Measurements from ENCODE around the gene ADAM17.

ADAM17 gene

GRCh38 chr2:9548506-9548905 is 7.1 kb downstream of the ADAM17 start:
- Histone ChIP-seq H3K4me1 (ENCODE audit: control insufficient read depth in 1 of 2, insufficient read depth in 2 of 2, low read length in 2 of 2) (peaks cover 30 to 32% of the 10 kb centered on the region in 2 donors), H3K36me3 (ENCODE audit: control insufficient read depth in 1 of 2, insufficient read depth in 2 of 2, low read length in 2 of 2) (no peaks in the 10 kb centered on the region), H3K9ac (ENCODE audit: low read depth in 1 of 2, low read length in 2 of 2) (peak overlapping the region in 1 of 2 donors; percentile 0), H3K27me3 (ENCODE audit: control insufficient read depth in 1 of 2, insufficient read depth in 2 of 2, low read length in 2 of 2) (no peaks in the 10 kb centered on the region), H3K9me3 (ENCODE audit: control insufficient read depth in 1 of 2, low read length in 2 of 2) (no peaks in the 10 kb centered on the region), H3K4me3 (ENCODE audit: low read depth in 1 of 2, low read length in 2 of 2) (no peak overlapping the region), H3K27ac (ENCODE audit: low read depth, low read length) (no peak overlapping the region)

GRCh38 chr2:9547262-9547991 is 8.2 kb downstream of the ADAM17 start:
- no peaks in the 10 kb centered on the region for H3K36me3 ChIP-seq (ENCODE audit: control insufficient read depth in 1 of 2, insufficient read depth in 2 of 2, low read length in 2 of 2)
- no peak overlapping the region for H3K9ac ChIP-seq (ENCODE audit: low read depth in 1 of 2, low read length in 2 of 2)
- peaks cover 21 to 25% of the 10 kb centered on the region in 2 donors for H3K4me1 ChIP-seq (ENCODE audit: control insufficient read depth in 1 of 2, insufficient read depth in 2 of 2, low read length in 2 of 2)
- H3K27me3 ChIP-seq (ENCODE audit: control insufficient read depth in 1 of 2, insufficient read depth in 2 of 2, low read length in 2 of 2), result no peaks in the 10 kb centered on the region
- H3K4me3 ChIP-seq (ENCODE audit: low read depth in 1 of 2, low read length in 2 of 2), result no peak overlapping the region
- no peak overlapping the region for H3K27ac ChIP-seq (ENCODE audit: low read depth, low read length)
- no peaks in the 10 kb centered on the region for H3K9me3 ChIP-seq (ENCODE audit: control insufficient read depth in 1 of 2, low read length in 2 of 2)

GRCh38 chr2:9545502-9545901 is 10.1 kb downstream of the ADAM17 start:
- Histone ChIP-seq H3K4me3 (ENCODE audit: low read depth in 1 of 2, low read length in 2 of 2) (no peak overlapping the region), H3K4me1 (ENCODE audit: control insufficient read depth in 1 of 2, insufficient read depth in 2 of 2, low read length in 2 of 2) (peaks cover 20% of the 10 kb centered on the region in 2 donors), H3K9ac (ENCODE audit: low read depth in 1 of 2, low read length in 2 of 2) (no peak overlapping the region), H3K27me3 (ENCODE audit: control insufficient read depth in 1 of 2, insufficient read depth in 2 of 2, low read length in 2 of 2) (no peaks in the 10 kb centered on the region), H3K36me3 (ENCODE audit: control insufficient read depth in 1 of 2, insufficient read depth in 2 of 2, low read length in 2 of 2) (peaks cover 0 to 4% of the 10 kb centered on the region in 2 donors), H3K27ac (ENCODE audit: low read depth, low read length) (no peak overlapping the region), H3K9me3 (ENCODE audit: control insufficient read depth in 1 of 2, low read length in 2 of 2) (no peaks in the 10 kb centered on the region)

- peaks cover 0 to 4% of the 10 kb centered on the region in 2 donors for H3K36me3 ChIP-seq (ENCODE audit: control insufficient read depth in 1 of 2, insufficient read depth in 2 of 2, low read length in 2 of 2)
- no peak overlapping the region for H3K9ac ChIP-seq (ENCODE audit: low read depth in 1 of 2, low read length in 2 of 2)
- H3K4me3 ChIP-seq (ENCODE audit: low read depth in 1 of 2, low read length in 2 of 2), result no peak overlapping the region
- no peaks in the 10 kb centered on the region for H3K9me3 ChIP-seq (ENCODE audit: control insufficient read depth in 1 of 2, low read length in 2 of 2)
- H3K27ac ChIP-seq (ENCODE audit: low read depth, low read length), result no peak overlapping the region
- H3K27me3 ChIP-seq (ENCODE audit: control insufficient read depth in 1 of 2, insufficient read depth in 2 of 2, low read length in 2 of 2), result no peaks in the 10 kb centered on the region
- H3K4me1 ChIP-seq (ENCODE audit: control insufficient read depth in 1 of 2, insufficient read depth in 2 of 2, low read length in 2 of 2), result peaks cover 12 to 29% of the 10 kb centered on the region in 2 donors
These were observed 12.1 kb downstream of the ADAM17 start for GRCh38 chr2:9543557-9543956.

GRCh38 chr2:9539531-9539930 is 16.1 kb downstream of the ADAM17 start:
- Histone ChIP-seq H3K9ac (ENCODE audit: low read depth in 1 of 2, low read length in 2 of 2) (no peak overlapping the region), H3K4me1 (ENCODE audit: control insufficient read depth in 1 of 2, insufficient read depth in 2 of 2, low read length in 2 of 2) (peaks cover 0 to 25% of the 10 kb centered on the region in 2 donors), H3K27me3 (ENCODE audit: control insufficient read depth in 1 of 2, insufficient read depth in 2 of 2, low read length in 2 of 2) (no peaks in the 10 kb centered on the region), H3K27ac (ENCODE audit: low read depth, low read length) (no peak overlapping the region), H3K4me3 (ENCODE audit: low read depth in 1 of 2, low read length in 2 of 2) (no peak overlapping the region), H3K9me3 (ENCODE audit: control insufficient read depth in 1 of 2, low read length in 2 of 2) (no peaks in the 10 kb centered on the region), H3K36me3 (ENCODE audit: control insufficient read depth in 1 of 2, insufficient read depth in 2 of 2, low read length in 2 of 2) (peaks cover 0 to 4% of the 10 kb centered on the region in 2 donors)

- H3K4me1 ChIP-seq (ENCODE audit: control insufficient read depth in 1 of 2, insufficient read depth in 2 of 2, low read length in 2 of 2), result peaks cover 0 to 25% of the 10 kb centered on the region in 2 donors
- no peaks in the 10 kb centered on the region for H3K27me3 ChIP-seq (ENCODE audit: control insufficient read depth in 1 of 2, insufficient read depth in 2 of 2, low read length in 2 of 2)
- H3K9ac ChIP-seq (ENCODE audit: low read depth in 1 of 2, low read length in 2 of 2), result no peak overlapping the region
- peaks cover 0 to 11% of the 10 kb centered on the region in 2 donors for H3K36me3 ChIP-seq (ENCODE audit: control insufficient read depth in 1 of 2, insufficient read depth in 2 of 2, low read length in 2 of 2)
- H3K4me3 ChIP-seq (ENCODE audit: low read depth in 1 of 2, low read length in 2 of 2), result no peak overlapping the region
- H3K27ac ChIP-seq (ENCODE audit: low read depth, low read length), result no peak overlapping the region
- no peaks in the 10 kb centered on the region for H3K9me3 ChIP-seq (ENCODE audit: control insufficient read depth in 1 of 2, low read length in 2 of 2)
These were observed 17.6 kb downstream of the ADAM17 start for GRCh38 chr2:9538000-9538507.

- H3K27ac ChIP-seq (ENCODE audit: low read depth, low read length), result no peak overlapping the region
- no peak overlapping the region for H3K9ac ChIP-seq (ENCODE audit: low read depth in 1 of 2, low read length in 2 of 2)
- no peaks in the 10 kb centered on the region for H3K9me3 ChIP-seq (ENCODE audit: control insufficient read depth in 1 of 2, low read length in 2 of 2)
- H3K27me3 ChIP-seq (ENCODE audit: control insufficient read depth in 1 of 2, insufficient read depth in 2 of 2, low read length in 2 of 2), result no peaks in the 10 kb centered on the region
- peak overlapping the region in 1 of 2 donors; percentile 17 for H3K4me3 ChIP-seq (ENCODE audit: low read depth in 1 of 2, low read length in 2 of 2)
- H3K4me1 ChIP-seq (ENCODE audit: control insufficient read depth in 1 of 2, insufficient read depth in 2 of 2, low read length in 2 of 2), result peaks cover 0 to 25% of the 10 kb centered on the region in 2 donors
- peaks cover 0 to 14% of the 10 kb centered on the region in 2 donors for H3K36me3 ChIP-seq (ENCODE audit: control insufficient read depth in 1 of 2, insufficient read depth in 2 of 2, low read length in 2 of 2)
These were observed 19.1 kb downstream of the ADAM17 start for GRCh38 chr2:9536504-9536903.

GRCh38 chr2:9535177-9535576 is 20.5 kb downstream of the ADAM17 start:
- peaks cover 0 to 19% of the 10 kb centered on the region in 2 donors for H3K4me1 ChIP-seq (ENCODE audit: control insufficient read depth in 1 of 2, insufficient read depth in 2 of 2, low read length in 2 of 2)
- no peaks in the 10 kb centered on the region for H3K9me3 ChIP-seq (ENCODE audit: control insufficient read depth in 1 of 2, low read length in 2 of 2)
- peaks cover 0 to 10% of the 10 kb centered on the region in 2 donors for H3K36me3 ChIP-seq (ENCODE audit: control insufficient read depth in 1 of 2, insufficient read depth in 2 of 2, low read length in 2 of 2)
- no peak overlapping the region for H3K4me3 ChIP-seq (ENCODE audit: low read depth in 1 of 2, low read length in 2 of 2)
- H3K27me3 ChIP-seq (ENCODE audit: control insufficient read depth in 1 of 2, insufficient read depth in 2 of 2, low read length in 2 of 2), result no peaks in the 10 kb centered on the region
- H3K27ac ChIP-seq (ENCODE audit: low read depth, low read length), result no peak overlapping the region
- no peak overlapping the region for H3K9ac ChIP-seq (ENCODE audit: low read depth in 1 of 2, low read length in 2 of 2)

- no peak overlapping the region for H3K27ac ChIP-seq (ENCODE audit: low read depth, low read length)
- H3K27me3 ChIP-seq (ENCODE audit: control insufficient read depth in 1 of 2, insufficient read depth in 2 of 2, low read length in 2 of 2), result no peaks in the 10 kb centered on the region
- H3K9ac ChIP-seq (ENCODE audit: low read depth in 1 of 2, low read length in 2 of 2), result no peak overlapping the region
- H3K9me3 ChIP-seq (ENCODE audit: control insufficient read depth in 1 of 2, low read length in 2 of 2), result no peaks in the 10 kb centered on the region
- H3K36me3 ChIP-seq (ENCODE audit: control insufficient read depth in 1 of 2, insufficient read depth in 2 of 2, low read length in 2 of 2), result peaks cover 0 to 13% of the 10 kb centered on the region in 2 donors
- H3K4me1 ChIP-seq (ENCODE audit: control insufficient read depth in 1 of 2, insufficient read depth in 2 of 2, low read length in 2 of 2), result peaks cover 0 to 10% of the 10 kb centered on the region in 2 donors
- H3K4me3 ChIP-seq (ENCODE audit: low read depth in 1 of 2, low read length in 2 of 2), result no peak overlapping the region
These were observed 22.0 kb downstream of the ADAM17 start for GRCh38 chr2:9533663-9534062.

- Histone ChIP-seq H3K9ac (ENCODE audit: low read depth in 1 of 2, low read length in 2 of 2) (no peak overlapping the region), H3K27me3 (ENCODE audit: control insufficient read depth in 1 of 2, insufficient read depth in 2 of 2, low read length in 2 of 2) (no peaks in the 10 kb centered on the region), H3K9me3 (ENCODE audit: control insufficient read depth in 1 of 2, low read length in 2 of 2) (no peaks in the 10 kb centered on the region), H3K36me3 (ENCODE audit: control insufficient read depth in 1 of 2, insufficient read depth in 2 of 2, low read length in 2 of 2) (peaks cover 0 to 17% of the 10 kb centered on the region in 2 donors), H3K27ac (ENCODE audit: low read depth, low read length) (no peak overlapping the region), H3K4me3 (ENCODE audit: low read depth in 1 of 2, low read length in 2 of 2) (no peak overlapping the region), H3K4me1 (ENCODE audit: control insufficient read depth in 1 of 2, insufficient read depth in 2 of 2, low read length in 2 of 2) (peaks cover 0 to 10% of the 10 kb centered on the region in 2 donors)
These were observed 23.2 kb downstream of the ADAM17 start for GRCh38 chr2:9532421-9532820.

Measured in duodenal mucosa (tissue), 2 donors.